ENCODE results near the gene TMEM86B. TPM values are rescaled to one million over a fixed set of nuclear protein-coding genes. Genes with fewer than 3 reads are reported as not detected.
A peak's percentile ranks its signal among the peaks of the same experiment; 100 is the strongest.
"Not testable (repeated sequence)": the region's sequence is repeated elsewhere in the genome, so short reads cannot be mapped to it uniquely, and the experiment has no call there.

Gene TMEM86B
- total RNA-seq, 4 donors from 2014 or later = 0.65 to 3.5 (median 2.5) TPM

- no peak for ATAC-seq (ENCODE audit: low FRiP score)
- no peak for TF ChIP-seq CTCF (IDR thresholded peaks at IDR 0.05)
- no peak for DNase-seq (ENCODE audit: low spot score)
These were observed 19.5 kb downstream of the TMEM86B start, which contains the start of gene PTPRH for GRCh38 chr19:55208880-55209692. TSS of gene PTPRH (minus strand) at chr19:55209501. CDS start at chr19:55209433, 68 bp downstream.

- no peak for TF ChIP-seq CTCF (IDR thresholded peaks at IDR 0.05)
- DNase-seq (ENCODE audit: low spot score) = peak; percentile 61
- ATAC-seq (ENCODE audit: low FRiP score) = peak; percentile 95
These were observed 21.7 kb downstream of the TMEM86B start for GRCh38 chr19:55206664-55207500.

- DNase-seq (ENCODE audit: low spot score); ATAC-seq (ENCODE audit: low FRiP score): not testable (repeated sequence)
These were observed 26.4 kb downstream of the TMEM86B start for GRCh38 chr19:55202199-55202598.

GRCh38 chr19:55199620-55200204 is 28.9 kb downstream of the TMEM86B start:
- TF ChIP-seq CTCF (IDR thresholded peaks at IDR 0.05) = no peak
- ATAC-seq (ENCODE audit: low FRiP score) = no peak
- no peak for DNase-seq (ENCODE audit: low spot score)

- DNase-seq (ENCODE audit: low spot score) = no peak
- TF ChIP-seq CTCF (IDR thresholded peaks at IDR 0.05) = no peak
- ATAC-seq (ENCODE audit: low FRiP score) = no peak
These were observed 29.9 kb downstream of the TMEM86B start for GRCh38 chr19:55198651-55199050.

- no peak for TF ChIP-seq CTCF (IDR thresholded peaks at IDR 0.05)
- DNase-seq (ENCODE audit: low spot score) (no peak), ATAC-seq (ENCODE audit: low FRiP score) (no peak)
These were observed 31.0 kb downstream of the TMEM86B start for GRCh38 chr19:55197528-55197927.

- ATAC-seq (ENCODE audit: low FRiP score) (no peak), DNase-seq (ENCODE audit: low spot score) (no peak)
- TF ChIP-seq CTCF (IDR thresholded peaks at IDR 0.05) = no peak
These were observed 31.8 kb downstream of the TMEM86B start for GRCh38 chr19:55196803-55197202.
